ENCODE data around the gene FMO3.

Gene FMO3

DNA sequence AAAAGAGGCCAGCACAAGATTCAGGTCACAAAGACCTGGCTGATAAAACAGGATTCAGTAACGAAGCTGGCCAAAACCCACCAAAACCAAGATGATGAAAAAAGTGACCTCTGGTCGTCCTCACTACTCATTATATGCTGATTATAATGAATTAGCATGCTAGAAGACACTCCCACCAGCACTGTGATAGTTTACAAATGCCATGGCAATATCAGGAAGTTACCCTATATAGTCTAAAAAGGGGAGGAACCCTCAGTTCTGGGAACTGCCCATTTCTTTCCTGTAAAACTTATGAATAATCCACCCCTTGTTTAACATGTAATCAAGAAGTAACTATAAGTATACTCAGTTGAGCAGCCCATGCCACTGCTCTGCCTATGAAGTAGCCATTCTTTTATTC, 68.4 kb downstream of the FMO3 start:
- H3K4me3 Mint-ChIP-seq: no peak overlapping the region

DNA sequence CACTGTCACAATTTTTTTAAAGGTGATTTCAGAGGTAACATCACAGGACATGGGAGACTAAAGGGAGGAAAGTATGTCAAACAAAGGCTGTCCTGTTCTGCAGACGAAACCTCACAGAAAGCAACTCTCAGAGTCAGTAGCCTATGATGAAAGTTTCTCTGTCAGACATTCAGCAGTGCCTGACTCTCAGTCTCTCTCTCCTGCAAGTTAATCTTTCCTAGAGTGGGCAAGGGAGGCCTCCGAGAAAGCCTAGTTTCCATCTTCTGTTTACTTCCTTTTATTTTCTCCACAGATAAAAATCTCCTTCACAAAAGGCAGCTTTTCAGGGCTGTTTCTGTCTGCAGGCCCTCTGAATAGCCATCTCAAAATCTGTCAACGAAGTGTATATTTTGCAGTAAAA, 69.5 kb downstream of the FMO3 start:
- H3K27me3 Mint-ChIP-seq: no peaks in the 10 kb centered on the region
- H3K27ac Mint-ChIP-seq: no peak overlapping the region
- no peak overlapping the region for H3K4me3 Mint-ChIP-seq
- no peaks in the 10 kb centered on the region for H3K36me3 Mint-ChIP-seq (ENCODE audit: low read depth)
- H3K4me1 Mint-ChIP-seq (ENCODE audit: low read depth): no peaks in the 10 kb centered on the region
- H3K9me3 Mint-ChIP-seq: no peaks in the 10 kb centered on the region

More for the DNA sequence above, 68.4 kb downstream of the FMO3 start:
- H3K27ac Mint-ChIP-seq: no peak overlapping the region
- no peaks in the 10 kb centered on the region for H3K27me3 Mint-ChIP-seq
- no peaks in the 10 kb centered on the region for H3K9me3 Mint-ChIP-seq
- H3K36me3 Mint-ChIP-seq (ENCODE audit: low read depth): no peaks in the 10 kb centered on the region
- no peaks in the 10 kb centered on the region for H3K4me1 Mint-ChIP-seq (ENCODE audit: low read depth)

DNA sequence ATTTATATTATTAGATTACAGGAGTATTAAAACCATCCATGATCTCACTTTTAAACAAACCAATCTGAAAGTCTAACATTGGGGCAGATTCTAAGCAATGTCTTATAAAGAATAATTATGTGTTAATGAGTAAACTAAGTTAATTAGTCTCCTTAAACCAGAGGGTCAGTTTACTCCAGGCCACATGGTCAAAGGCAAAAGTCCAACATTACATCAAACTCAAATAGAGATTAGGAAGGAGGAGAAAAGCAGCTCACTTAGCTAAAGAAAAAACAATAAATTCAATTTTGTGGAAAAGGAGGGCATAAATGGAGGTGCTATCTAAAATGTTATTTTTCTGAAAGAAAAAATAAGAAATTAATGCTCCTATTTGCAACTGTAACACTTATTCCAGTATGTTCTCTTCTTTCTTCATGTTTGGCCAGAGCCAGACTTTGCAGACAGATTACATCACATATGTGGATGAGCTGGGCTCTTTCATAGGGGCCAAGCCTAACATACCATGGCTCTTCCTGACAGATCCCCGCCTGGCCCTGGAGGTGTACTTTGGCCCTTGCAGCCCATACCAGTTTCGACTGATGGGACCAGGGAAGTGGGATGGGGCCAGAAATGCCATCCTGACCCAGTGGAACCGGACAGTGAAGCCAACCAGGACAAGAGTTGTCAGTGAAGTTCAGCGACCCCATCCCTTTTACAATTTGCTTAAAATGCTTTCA, 70.1 kb downstream of the FMO3 start:
- H3K36me3 Mint-ChIP-seq (ENCODE audit: low read depth): no peaks in the 10 kb centered on the region
- H3K4me1 Mint-ChIP-seq (ENCODE audit: low read depth): no peaks in the 10 kb centered on the region
- no peaks in the 10 kb centered on the region for H3K27me3 Mint-ChIP-seq
- H3K9me3 Mint-ChIP-seq: no peaks in the 10 kb centered on the region
- no peak overlapping the region for H3K27ac Mint-ChIP-seq
- H3K4me3 Mint-ChIP-seq: no peak overlapping the region

DNA sequence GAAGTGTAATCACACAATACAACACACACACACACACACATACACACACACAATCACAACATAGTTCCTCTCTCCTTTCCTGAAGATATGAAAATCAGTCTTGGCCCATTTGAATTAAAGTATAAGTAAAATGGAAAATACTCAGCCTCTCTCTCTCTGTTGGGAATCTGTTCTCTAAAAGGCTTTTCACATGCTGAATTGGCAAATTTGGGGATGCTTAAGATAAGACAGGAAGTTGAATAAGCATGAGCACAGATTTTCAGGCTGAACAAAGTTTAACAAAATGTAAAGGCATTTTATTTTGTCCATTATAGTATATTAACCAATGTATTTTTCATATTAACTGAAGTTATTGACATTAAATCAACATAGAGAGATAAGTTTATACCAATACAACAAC, 70.7 kb downstream of the FMO3 start:
- H3K4me3 Mint-ChIP-seq: no peak overlapping the region
- H3K9me3 Mint-ChIP-seq: no peaks in the 10 kb centered on the region
- H3K36me3 Mint-ChIP-seq (ENCODE audit: low read depth): no peaks in the 10 kb centered on the region
- no peaks in the 10 kb centered on the region for H3K27me3 Mint-ChIP-seq
- H3K4me1 Mint-ChIP-seq (ENCODE audit: low read depth): no peaks in the 10 kb centered on the region
- no peak overlapping the region for H3K27ac Mint-ChIP-seq

DNA sequence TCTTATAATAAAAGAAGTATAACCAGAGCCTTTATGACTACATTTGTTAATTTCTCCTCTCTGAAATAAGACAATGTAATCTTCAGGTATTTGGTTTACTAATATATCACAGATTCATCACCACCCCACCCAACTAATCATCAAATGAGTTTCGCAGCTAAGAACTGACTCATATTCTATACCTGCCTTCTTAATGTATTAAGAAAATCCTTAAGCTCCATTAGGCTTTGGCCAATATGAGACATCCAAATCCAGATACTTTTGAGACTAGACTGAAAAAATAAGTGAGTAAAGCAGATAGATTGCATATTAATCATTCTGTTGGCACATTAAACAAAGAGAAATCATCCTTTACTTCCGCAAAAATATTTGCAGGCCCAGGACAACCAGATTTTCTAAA, 75.7 kb downstream of the FMO3 start:
- peaks cover 25% of the 10 kb centered on the region for H3K27me3 Mint-ChIP-seq

More for the DNA sequence above, 75.7 kb downstream of the FMO3 start:
- Mint-ChIP-seq H3K9me3 (peaks cover 3% of the 10 kb centered on the region), H3K4me1 (ENCODE audit: low read depth) (no peaks in the 10 kb centered on the region), H3K36me3 (ENCODE audit: low read depth) (no peaks in the 10 kb centered on the region), H3K4me3 (no peak overlapping the region), H3K27ac (no peak overlapping the region)
